GM19099 (cell line): ENCODE data around the gene CHST5.

ENCODE experiments used
- POLR2A ChIP-seq: IDR thresholded peaks from 3 replicates; pipeline ENCODE4 v1.6.1; 2011; ENCODE audit warnings: low read depth; ENCODE audit not compliant: insufficient read length; ENCODE audit errors: extremely low read depth

CHST5 gene

DNA sequence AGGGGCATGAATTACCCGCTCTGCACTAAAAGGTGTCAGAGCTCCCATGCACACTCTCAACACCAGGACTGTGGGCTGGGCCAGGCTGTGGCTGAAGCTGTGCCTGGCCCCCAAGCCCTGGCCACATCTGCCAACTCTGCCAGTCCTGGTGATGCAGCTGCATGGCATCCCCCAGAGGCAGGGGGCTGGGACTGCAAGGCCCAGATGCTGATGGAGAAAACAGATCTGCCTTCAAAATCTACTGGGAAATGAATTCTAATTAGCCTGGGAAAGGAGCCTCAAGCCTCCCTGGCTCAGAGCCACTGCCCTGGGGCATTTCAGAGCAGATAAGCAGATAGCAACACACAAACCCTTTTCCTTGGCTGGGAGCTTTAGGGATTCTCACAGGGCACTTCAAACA, 44.0 kb downstream of the CHST5 start:
- TF ChIP-seq POLR2A, result no peak

DNA sequence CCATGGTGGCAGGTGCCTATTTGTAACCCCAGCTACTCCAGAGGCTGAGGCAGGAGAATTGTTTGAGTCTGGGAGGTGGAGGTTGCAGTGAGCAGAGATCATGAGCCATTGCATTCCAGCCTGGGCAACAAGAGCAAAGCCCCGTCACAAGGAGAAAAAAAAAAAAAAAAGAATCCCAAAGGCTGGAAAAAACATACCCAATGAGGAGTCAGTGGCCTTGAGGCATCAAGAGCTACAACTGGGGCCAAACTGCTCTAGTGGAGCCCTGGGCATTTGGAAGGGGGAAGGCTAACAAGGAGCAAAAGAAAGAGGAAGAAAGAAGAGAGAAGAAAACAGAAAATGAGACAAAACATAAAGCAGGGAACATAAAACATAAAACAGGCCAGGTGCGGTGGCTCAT, 47.6 kb downstream of the CHST5 start:
- no peak for TF ChIP-seq POLR2A

DNA sequence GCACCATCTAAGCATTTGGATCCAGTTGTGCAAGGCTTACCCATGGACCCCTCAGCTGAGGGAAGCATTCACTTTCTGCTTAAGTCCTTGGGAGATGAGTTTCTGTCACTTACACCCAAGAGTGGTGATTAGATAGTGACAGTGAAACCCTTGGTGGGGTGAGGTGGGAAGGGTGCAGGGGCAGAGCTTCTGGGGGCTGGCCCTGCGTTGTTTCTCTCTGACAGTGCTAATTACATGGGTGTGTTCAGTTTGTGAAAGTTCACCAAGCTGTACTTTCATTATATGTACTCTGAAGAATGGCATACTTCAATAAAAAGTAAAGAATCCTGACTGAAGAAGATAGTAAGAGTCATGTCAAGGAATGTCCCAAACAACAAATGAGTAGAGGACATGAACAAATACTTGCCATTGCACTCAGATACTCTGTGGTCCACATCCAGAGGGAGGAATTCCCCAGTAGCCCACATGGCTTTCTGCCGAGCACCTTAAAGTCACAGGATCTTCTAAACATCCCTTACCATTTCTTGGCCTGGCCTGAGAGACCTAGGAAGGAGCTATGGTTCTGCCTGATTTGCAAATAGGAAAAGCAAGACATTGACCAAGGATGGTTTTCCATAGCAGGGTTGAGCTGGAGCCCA, 49.1 kb downstream of the CHST5 start:
- TF ChIP-seq POLR2A, result no peak

DNA sequence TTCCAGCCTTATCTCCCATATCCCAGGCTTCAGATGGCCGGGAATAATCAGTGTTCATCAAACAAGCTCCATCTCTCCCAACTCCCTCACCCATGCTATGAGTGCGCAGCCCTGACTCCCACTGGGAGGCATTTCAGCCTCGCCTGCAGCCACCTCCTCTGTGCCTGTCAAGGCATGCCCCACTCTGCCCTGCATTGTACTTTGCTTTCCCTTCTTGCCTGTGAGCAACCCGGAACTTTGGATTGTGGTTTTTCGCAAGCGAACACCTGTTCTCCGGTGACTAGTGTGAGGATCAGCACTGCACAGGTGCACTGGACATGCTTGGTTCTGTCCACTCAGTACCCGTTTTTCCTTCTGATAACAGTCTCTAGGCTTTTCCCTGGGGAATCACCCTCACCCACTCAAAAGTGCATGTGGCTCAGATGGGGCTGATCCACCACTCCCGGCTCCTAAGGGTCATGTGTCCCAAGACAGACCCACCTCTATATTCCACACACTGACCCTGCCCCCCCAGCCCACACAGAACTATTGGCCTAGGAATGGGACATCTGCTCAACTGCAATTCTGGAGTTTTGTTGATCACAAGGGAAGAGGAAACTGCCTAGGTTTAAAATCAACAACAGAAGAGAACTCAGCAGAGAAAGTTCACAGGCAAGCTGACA, 49.8 kb downstream of the CHST5 start:
- TF ChIP-seq POLR2A, result no peak

DNA sequence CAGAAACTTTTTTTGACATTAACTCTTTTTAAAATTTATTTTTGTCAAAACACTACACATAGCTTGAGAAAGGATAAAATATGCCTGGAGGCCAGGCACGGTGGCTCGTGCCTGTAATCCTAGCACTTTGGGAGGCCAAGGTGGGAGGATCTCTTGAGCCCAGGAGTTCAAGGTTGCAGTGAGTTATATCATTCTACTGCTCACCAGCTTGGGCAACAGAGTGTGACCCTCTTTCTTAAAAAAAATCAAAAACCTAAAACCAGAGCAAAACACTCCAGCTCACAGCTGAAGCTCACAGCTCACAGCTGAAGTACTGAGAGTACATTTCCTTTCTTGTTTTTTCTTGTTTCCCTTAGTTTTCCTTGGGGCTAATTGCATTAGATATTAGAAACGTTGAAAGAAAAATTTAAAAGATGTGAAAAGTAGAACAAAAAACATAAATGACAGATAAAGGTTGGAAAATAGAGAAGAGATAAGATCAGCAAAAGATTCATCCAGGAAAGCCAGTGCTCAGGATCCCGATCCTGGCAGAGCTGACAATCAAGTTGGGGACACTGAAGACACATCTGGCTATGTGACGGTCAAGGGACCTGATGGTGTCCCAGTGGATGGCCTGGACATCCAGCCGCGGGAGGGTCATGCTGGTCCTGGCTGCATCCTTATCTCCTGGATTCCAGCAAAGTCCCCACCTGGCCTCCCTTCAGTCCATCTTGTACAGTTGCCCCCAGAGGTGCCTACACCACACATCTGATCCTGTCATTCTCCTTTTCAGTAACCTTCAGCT, 50.5 kb downstream of the CHST5 start:
- no peak for TF ChIP-seq POLR2A

DNA sequence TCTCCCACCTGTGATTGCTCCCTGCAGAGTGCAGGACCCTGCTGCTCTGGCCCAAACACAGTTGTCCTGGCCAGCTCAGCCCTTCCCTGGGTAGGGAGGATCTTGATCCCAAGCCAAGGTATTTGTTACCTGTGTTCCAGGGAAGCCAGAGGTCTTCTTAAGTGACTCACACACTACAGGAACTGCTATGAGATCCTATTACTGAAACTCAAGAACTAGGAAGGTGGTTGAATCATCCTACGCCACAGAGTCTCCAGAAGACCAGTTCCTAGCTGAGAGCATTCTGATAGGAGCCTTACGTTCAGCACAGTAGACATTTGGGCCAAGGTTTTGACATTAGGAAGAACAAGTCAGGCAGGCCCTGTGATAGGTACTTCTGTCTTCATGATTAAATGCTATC, 52.7 kb downstream of the CHST5 start:
- TF ChIP-seq POLR2A, result no peak

DNA sequence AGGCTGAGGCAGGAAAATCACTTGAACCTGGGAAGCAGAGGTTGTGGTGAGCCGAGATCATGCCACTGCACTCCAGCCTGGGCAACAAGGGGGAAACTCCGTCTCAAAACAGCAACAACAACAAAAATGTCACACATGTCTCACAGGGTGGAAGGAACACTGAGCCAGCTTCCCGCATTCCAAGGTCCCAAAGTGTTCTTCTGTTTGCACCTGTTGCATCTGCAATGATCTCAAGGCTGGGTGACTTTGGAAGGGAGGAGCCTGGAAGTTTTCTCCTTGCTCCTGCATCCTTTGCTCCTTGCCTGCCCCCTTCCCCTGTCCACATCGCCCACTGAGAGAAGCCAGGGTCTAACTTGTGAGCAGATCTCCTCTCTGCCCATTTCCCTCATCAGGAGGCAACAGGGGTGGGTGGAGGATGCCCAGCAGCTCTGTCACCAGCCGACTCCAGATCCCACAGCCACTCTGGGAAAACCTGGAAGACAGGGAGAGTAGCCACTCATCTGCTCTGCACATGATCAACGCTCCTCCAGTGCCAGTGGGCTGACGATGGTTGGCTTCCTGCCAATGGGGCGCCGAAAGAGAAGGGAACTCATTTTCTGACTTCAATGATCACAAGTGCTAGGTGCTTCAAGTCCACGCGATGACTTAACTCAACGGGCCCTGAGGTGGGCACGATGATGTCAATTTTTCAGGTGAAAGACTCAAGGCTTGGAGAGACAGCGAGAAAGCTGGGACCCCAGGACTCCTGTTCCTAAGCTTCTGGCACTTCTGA, 53.3 kb downstream of the CHST5 start:
- no peak for TF ChIP-seq POLR2A

DNA sequence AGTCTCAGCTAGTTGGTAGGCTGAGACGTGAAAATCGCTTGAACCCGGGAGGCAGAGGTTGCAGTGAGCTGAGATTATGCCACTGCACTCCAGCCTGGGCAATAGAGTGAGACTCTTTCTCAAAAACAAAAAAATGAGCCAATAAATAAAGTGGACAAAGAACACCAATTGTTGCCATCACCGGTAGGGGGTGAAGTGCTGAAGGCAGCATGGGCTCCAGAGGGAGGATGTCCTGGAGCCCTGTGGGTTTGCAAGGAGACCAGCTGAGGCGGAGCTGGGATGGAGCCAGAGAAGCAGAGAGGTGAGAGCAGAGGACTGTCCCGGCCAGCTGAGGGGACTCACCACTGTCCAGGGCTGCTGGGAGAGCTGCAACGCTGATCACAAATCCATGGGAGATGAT, 54.4 kb downstream of the CHST5 start:
- TF ChIP-seq POLR2A, result no peak

DNA sequence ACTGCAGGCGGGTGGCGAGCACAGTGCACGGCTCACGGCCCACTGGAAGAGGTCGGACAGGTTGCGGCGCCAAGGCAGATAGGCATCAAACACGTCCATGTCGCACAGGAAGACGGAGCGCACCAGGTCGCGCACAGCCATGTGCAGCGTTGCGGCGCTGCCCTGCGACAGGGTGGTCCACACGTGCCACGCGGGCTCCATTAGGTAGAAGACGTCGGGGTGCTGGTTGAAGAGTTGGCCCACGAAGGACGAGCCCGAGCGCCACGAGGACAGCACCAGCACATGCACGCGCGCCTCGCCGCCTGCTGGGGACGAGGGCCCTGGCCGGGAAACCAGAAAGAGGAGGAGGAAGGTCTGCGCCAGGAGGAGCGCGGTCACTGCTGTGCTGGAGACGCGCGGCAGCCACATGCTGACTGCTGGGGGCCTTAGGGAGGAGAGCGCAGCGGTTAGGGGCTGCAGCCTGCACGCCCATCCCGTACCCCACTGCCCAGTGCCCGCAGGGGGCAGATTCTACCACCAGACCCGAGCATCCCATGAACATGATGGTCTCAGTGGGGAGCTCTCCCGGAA, 56.4 kb downstream of the CHST5 start:
- no peak for TF ChIP-seq POLR2A
